Retinal pigment epithelial cell (primary cell): ENCODE results near the gene MGA.

Experiments
- DNase-seq: peaks from one replicate; pipeline ENCODE4 v3.0.0-alpha.2; 2010; ENCODE audit warnings: low read depth
- H3K4me3 ChIP-seq: 2 replicates; pipeline ENCODE4 v1.5.1; 2011; ENCODE audit warnings: mild to moderate bottlenecking, low read length, control low read depth, moderate library complexity
- TF ChIP-seq, protein P1 (sequence below): conservative IDR thresholded peaks from 2 replicates; pipeline ENCODE4 v1.5.1; 2011; ENCODE audit warnings: low read depth, low read length, control low read depth, inconsistent platforms

The MGA gene

DNA sequence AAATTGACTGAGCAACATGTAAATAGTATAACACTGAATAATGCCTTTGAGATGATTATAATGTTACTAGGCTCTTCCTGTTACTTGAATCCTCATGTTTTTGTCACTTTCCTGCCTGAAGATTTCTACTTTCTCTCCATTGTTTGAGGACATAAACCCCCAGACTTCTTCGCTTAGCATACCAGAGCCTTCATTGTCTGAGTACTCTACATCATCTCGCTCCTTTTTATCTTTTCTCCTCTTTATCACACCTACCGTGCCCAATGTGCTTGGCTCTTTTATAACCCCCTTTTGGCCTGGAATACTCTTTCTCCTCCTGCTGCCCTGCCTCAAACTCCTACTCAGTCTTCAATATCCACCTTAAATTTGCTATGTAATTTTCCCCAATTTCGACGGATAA, 30.3 kb upstream of the MGA start:
- TF ChIP-seq, protein P1, sequence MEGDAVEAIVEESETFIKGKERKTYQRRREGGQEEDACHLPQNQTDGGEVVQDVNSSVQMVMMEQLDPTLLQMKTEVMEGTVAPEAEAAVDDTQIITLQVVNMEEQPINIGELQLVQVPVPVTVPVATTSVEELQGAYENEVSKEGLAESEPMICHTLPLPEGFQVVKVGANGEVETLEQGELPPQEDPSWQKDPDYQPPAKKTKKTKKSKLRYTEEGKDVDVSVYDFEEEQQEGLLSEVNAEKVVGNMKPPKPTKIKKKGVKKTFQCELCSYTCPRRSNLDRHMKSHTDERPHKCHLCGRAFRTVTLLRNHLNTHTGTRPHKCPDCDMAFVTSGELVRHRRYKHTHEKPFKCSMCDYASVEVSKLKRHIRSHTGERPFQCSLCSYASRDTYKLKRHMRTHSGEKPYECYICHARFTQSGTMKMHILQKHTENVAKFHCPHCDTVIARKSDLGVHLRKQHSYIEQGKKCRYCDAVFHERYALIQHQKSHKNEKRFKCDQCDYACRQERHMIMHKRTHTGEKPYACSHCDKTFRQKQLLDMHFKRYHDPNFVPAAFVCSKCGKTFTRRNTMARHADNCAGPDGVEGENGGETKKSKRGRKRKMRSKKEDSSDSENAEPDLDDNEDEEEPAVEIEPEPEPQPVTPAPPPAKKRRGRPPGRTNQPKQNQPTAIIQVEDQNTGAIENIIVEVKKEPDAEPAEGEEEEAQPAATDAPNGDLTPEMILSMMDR: no peak
- no peak for DNase-seq

DNA sequence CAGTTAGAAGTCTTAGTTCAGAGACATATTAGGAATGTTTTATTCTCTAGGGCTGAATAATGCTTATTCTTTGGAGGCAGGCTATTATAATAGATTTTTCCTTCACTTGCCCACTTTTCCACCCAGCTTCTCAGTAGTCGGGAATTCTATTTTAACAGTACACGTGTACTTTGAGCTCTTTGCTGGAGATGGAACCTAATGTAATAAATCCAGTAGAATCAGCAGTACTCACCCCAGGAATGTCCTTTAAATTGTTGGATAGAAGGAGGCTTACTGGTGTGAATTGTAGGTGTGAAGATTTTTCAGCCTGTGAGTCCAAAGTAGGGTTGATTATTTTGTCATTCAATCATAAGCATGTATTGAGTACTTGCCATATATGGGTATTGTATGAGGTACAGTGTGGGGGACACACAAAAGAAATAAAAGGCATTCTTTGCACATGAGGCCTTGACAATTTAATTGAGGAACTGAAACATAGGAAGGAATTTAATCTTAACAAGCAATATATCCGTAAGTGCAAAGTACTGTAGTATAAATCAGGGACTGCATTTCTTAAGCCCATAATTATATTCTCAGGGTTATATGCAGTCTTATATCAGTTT, 29.5 kb upstream of the MGA start:
- TF ChIP-seq, protein P1: no peak
- no peak overlapping the region for H3K4me3 ChIP-seq
- DNase-seq: no peak

More for the DNA sequence above, 30.3 kb upstream of the MGA start:
- H3K4me3 ChIP-seq: no peak overlapping the region

DNA sequence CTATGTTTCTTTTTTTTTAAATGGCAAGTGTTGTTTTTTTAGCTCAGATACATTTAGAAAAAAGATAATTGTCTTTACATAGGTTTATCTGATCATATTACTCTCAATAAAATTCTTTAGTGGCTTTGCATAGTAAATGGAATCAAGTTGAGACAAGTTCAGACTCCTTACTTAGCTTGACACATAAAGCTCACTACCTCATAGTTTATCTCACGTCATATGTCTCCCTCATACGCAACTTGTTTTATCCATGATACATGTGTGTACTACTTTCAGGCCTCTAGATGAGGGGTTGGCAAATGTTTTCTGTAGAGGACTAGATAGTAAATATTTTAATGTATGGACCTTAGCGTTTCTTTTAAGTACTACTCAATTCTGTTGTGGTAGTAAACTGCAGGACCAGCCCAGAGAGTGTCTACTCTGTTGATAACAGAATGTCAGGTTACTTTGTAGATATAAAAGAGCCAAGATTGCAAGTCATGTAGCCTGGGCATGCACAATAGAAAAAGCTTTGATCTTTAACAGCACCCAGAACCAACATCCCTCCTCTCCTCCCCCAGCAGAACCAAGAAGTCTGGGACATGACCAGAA, 28.2 kb upstream of the MGA start:
- TF ChIP-seq, protein P1: no peak
- no peak overlapping the region for H3K4me3 ChIP-seq
- no peak for DNase-seq

DNA sequence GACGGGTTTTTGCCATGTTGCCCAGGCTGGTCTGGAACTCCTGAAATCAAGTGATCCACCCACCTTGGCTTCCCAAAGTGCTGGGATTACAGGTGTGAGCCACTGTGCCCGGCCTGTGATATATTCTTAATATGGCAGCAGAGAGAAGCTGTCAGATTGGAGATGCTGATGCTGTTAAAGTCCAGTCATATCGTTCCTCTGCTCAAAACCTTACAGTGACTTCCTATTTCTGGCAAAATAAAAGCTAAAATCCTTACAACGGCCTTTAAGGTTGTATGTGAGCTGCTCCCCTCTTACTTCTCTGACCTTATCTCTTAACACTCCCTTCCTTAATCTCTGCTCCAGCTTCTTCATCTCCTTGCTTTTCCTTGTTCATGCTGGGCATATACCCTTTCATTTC, 26.6 kb upstream of the MGA start:
- TF ChIP-seq, protein P1: no peak
- H3K4me3 ChIP-seq: no peak overlapping the region
- no peak for DNase-seq

DNA sequence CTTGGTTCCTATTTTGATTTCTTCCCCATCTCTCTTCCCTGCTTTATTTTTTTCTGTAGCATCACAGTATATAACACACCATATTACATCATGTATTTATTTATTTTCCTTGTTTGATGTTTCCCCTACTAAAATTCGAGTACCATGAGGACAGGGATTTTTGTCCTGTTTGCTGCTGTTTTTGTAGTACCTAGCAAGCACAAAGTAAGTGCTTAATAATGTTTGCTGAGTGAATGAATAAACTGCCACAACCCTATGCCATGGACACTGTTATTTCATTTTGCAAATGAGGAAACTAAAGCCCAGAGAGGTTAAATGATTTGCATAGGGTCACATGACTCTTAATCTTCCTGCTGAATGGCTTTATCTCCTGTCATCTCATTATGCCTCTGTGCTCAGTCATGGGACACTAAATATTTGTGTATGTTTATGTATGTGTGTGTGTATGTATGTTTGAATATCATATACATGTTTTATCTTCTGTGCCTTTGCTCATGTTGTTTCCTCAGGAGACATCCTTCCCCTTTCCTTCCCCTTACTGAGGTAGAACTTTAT, 26.1 kb upstream of the MGA start:
- no peak for DNase-seq
- TF ChIP-seq, protein P1: no peak
- no peak overlapping the region for H3K4me3 ChIP-seq

DNA sequence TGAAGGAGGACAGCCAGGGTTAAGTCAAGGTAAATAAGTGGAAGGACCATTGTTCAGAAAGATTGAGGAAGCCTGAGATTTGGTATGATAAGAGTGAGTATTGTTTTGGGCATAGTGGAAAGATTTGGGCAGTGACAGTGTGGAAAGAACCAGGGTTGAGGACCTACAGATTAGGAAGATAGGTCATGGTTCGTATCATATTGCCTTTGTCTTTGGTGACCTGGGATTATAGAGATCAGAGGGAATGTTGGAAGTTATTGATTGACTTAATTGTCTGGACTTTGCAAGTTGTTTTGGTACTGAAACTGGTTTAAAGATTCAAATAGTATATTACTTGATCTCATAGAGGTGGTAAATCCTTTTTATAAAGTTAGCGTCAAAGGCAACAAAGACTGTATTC, 23.1 kb upstream of the MGA start:
- DNase-seq: no peak
- no peak overlapping the region for H3K4me3 ChIP-seq
- TF ChIP-seq, protein P1: no peak

DNA sequence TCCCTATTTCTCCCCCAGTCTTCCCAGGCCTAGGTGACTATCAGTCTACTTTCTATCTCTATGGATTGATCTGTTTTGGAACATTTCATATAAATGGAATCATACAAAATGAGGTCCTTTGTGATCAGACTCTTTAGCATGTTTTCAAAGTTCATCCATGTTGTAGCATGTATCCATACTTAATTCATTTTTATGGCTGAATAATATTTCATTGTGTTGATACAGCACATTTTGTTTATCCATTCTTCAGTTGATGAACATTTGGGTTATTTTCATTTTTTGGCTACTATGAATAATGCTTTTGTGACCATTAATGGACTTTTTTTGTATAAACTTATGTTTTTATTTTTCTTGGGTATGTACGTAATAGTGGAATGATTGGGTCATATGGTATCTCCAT, 19.2 kb upstream of the MGA start:
- no peak for DNase-seq
- TF ChIP-seq, protein P1: no peak
- no peak overlapping the region for H3K4me3 ChIP-seq
